Dedifferentiated amniotic fluid mesenchymal stem cell (primary cell): ENCODE data around the gene MCRIP2.

Experiments
- DNase-seq: peaks from one replicate; pipeline ENCODE4 v3.0.0-alpha.2; 2016; ENCODE audit errors: extremely low spot score

The MCRIP2 gene

GRCh38 chr16:669666-670065 is 28.0 kb downstream of the MCRIP2 start:
- DNase-seq = no peak

GRCh38 chr16:670485-671352 is 29.1 kb downstream of the MCRIP2 start:
- no peak for DNase-seq

GRCh38 chr16:671353-672131 is 29.9 kb downstream of the MCRIP2 start:
- no peak for DNase-seq

- DNase-seq = no peak
Measured at GRCh38 chr16:672371-672770, 30.7 kb downstream of the MCRIP2 start.

GRCh38 chr16:672851-673250 is 31.2 kb downstream of the MCRIP2 start:
- DNase-seq = no peak

- DNase-seq = no peak
Measured at GRCh38 chr16:673399-673991, 31.9 kb downstream of the MCRIP2 start.

GRCh38 chr16:674214-674881 is 32.7 kb downstream of the MCRIP2 start:
- no peak for DNase-seq

GRCh38 chr16:674968-675883 is 33.6 kb downstream of the MCRIP2 start, which contains the start of gene RHBDL1:
TSS of gene RHBDL1 (plus strand) at chr16:675671. CDS start at chr16:675791, 120 bp downstream.
- no peak for DNase-seq

GRCh38 chr16:675884-676564 is 34.4 kb downstream of the MCRIP2 start:
- DNase-seq = no peak

- no peak for DNase-seq
Measured at GRCh38 chr16:676565-676902, 34.9 kb downstream of the MCRIP2 start.

- no peak for DNase-seq
Measured at GRCh38 chr16:676913-677312, 35.3 kb downstream of the MCRIP2 start.

GRCh38 chr16:677316-678190 is 35.9 kb downstream of the MCRIP2 start:
- DNase-seq = no peak

- no peak for DNase-seq
Measured at GRCh38 chr16:678209-678857, 36.7 kb downstream of the MCRIP2 start.

GRCh38 chr16:678858-679813 is 37.5 kb downstream of the MCRIP2 start:
- peak; percentile 28 for DNase-seq

- peak; percentile 75 for DNase-seq
Measured at GRCh38 chr16:679814-680624, 38.4 kb downstream of the MCRIP2 start, which contains the start of gene STUB1. TSS of gene STUB1 (plus strand) at chr16:680410. CDS start at chr16:680526, 116 bp downstream.

GRCh38 chr16:680625-680945 is 39.0 kb downstream of the MCRIP2 start:
- no peak for DNase-seq
